ENCODE data around the gene RPL11.

GRCh38 chr1:23745515-23745914 is 53.9 kb downstream of the RPL11 start:
- TF ChIP-seq CTCF (IDR thresholded peaks at IDR 0.05 in 2 of 3, conservative IDR thresholded peaks at IDR 0.05 in 1 of 3; ENCODE audit: control insufficient read depth in 2 of 3, extremely low read depth in 1 of 3, insufficient read depth in 1 of 3, low read depth in 3 of 3, low read length in 3 of 3) (peak; percentile 44 to 63 (median 48); a peak in 5 of 6 replicates), FOXM1 (IDR thresholded peaks at IDR 0.05; ENCODE audit: low read depth, low read length) (no peak), KDM1A (IDR thresholded peaks at IDR 0.05; ENCODE audit: borderline replicate concordance) (no peak), HDAC6 (IDR thresholded peaks at IDR 0.05; ENCODE audit: unreplicated experiment) (no peak), MAX (IDR thresholded peaks at IDR 0.05; ENCODE audit: low read depth, low read length) (no peak), EP300 (IDR thresholded peaks at IDR 0.05; ENCODE audit: borderline replicate concordance in 1 of 2, control insufficient read depth in 1 of 2, low read depth in 2 of 2, low read length in 2 of 2) (no peak), EGR1 (IDR thresholded peaks at IDR 0.05; ENCODE audit: borderline replicate concordance in 1 of 2, low read depth in 2 of 2, low read length in 2 of 2) (no peak), RCOR1 (conservative IDR thresholded peaks at IDR 0.05; ENCODE audit: low read depth, low read length) (no peak), MYC (IDR thresholded peaks at IDR 0.05; ENCODE audit: insufficient read depth, insufficient read length, insufficient replicate concordance, low read length, severe bottlenecking) (no peak), SMAD5 (IDR thresholded peaks at IDR 0.05; ENCODE audit: low read depth) (no peak)

Measured in GM12878 (cell line).